ENCODE measurements around the gene IQSEC2.

The IQSEC2 gene

GRCh38 chrX:53312946-53313727, 31.8 kb upstream of the IQSEC2 start:
- DNase-seq (ENCODE audit: low read depth in 1 of 2, low spot score in 1 of 2), result peak in 1 of 2 experiments; percentile 74
- no peak for TF ChIP-seq POLR2AphosphoS5 (IDR thresholded peaks at IDR 0.05; ENCODE audit: low read depth)
- peak; percentile 24; the same call in 1 of the 2 replicates for TF ChIP-seq SPI1 (IDR thresholded peaks at IDR 0.05; ENCODE audit: borderline replicate concordance, low read depth)
- no peak for TF ChIP-seq REST (IDR thresholded peaks at IDR 0.05; ENCODE audit: insufficient replicate concordance, low read depth)
- TF ChIP-seq CTCF (IDR thresholded peaks at IDR 0.05; ENCODE audit: insufficient read depth, low read length), result peak; percentile 38
- Histone ChIP-seq H3K27me3 (ENCODE audit: insufficient read depth, poor library complexity, severe bottlenecking) (no peaks in the 10 kb centered on the region), H3K4me3 (replicated peaks; ENCODE audit: insufficient read depth, low read length) (no peak overlapping the region), H3K27ac (replicated peaks) (peak overlapping the region; percentile 61)

- DNase-seq (ENCODE audit: low read depth in 1 of 2, low spot score in 1 of 2), result no peak
- Histone ChIP-seq H3K4me3 (replicated peaks; ENCODE audit: insufficient read depth, low read length) (no peak overlapping the region), H3K27me3 (ENCODE audit: insufficient read depth, poor library complexity, severe bottlenecking) (no peaks in the 10 kb centered on the region), H3K27ac (replicated peaks) (no peak overlapping the region)
- TF ChIP-seq SPI1 (IDR thresholded peaks at IDR 0.05; ENCODE audit: borderline replicate concordance, low read depth) (no peak), CTCF (IDR thresholded peaks at IDR 0.05; ENCODE audit: insufficient read depth, low read length) (no peak), GABPA (IDR thresholded peaks at IDR 0.05; ENCODE audit: low read depth) (no peak), POLR2AphosphoS5 (IDR thresholded peaks at IDR 0.05; ENCODE audit: low read depth) (no peak), REST (IDR thresholded peaks at IDR 0.05; ENCODE audit: insufficient replicate concordance, low read depth) (no peak)
These were observed 28.5 kb upstream of the IQSEC2 start for GRCh38 chrX:53309837-53310236.

- TF ChIP-seq SPI1 (IDR thresholded peaks at IDR 0.05; ENCODE audit: borderline replicate concordance, low read depth) (no peak), REST (IDR thresholded peaks at IDR 0.05; ENCODE audit: insufficient replicate concordance, low read depth) (no peak), POLR2AphosphoS5 (IDR thresholded peaks at IDR 0.05; ENCODE audit: low read depth) (no peak), GABPA (IDR thresholded peaks at IDR 0.05; ENCODE audit: low read depth) (no peak), CTCF (IDR thresholded peaks at IDR 0.05; ENCODE audit: insufficient read depth, low read length) (no peak)
- Histone ChIP-seq H3K4me3 (replicated peaks; ENCODE audit: insufficient read depth, low read length) (no peak overlapping the region), H3K27ac (replicated peaks) (no peak overlapping the region), H3K27me3 (ENCODE audit: insufficient read depth, poor library complexity, severe bottlenecking) (no peaks in the 10 kb centered on the region)
- DNase-seq (ENCODE audit: low read depth in 1 of 2, low spot score in 1 of 2), result no peak
These were observed 27.5 kb upstream of the IQSEC2 start for GRCh38 chrX:53308836-53309235.

Data from HL-60 (cell line).